Aorta (tissue), 5 donors: ENCODE results near the gene IQSEC1. TPM values are rescaled to one million over a fixed set of nuclear protein-coding genes. Genes with fewer than 3 reads are reported as not detected.
"Not testable (repeated sequence)": the region's sequence is repeated elsewhere in the genome, so short reads cannot be mapped to it uniquely, and the experiment has no call there.

ENCODE experiments used
- ATAC-seq: fragments of 200-7000 bp; cut with Tn5 transposase; one replicate; pipeline ENCODE4 v1.9.1; 2022; ENCODE audit warnings: moderate library complexity; ENCODE audit not compliant: low FRiP score
- DNase-seq, 2 donors: peaks; one replicate each; pipeline ENCODE4 v3.0.0-alpha.2; 2020
- H3K27ac ChIP-seq, 2 donors: one replicate each; pipeline ENCODE4 v1.5.1; 2013; ENCODE audit warnings: low read length in 2 of 2, mild to moderate bottlenecking in 2 of 2, moderate library complexity in 2 of 2, control low read depth in 1 of 2, inconsistent platforms in 1 of 2, low read depth in 1 of 2
- H3K27me3 ChIP-seq, 2 donors: one replicate each; pipeline ENCODE4 v1.6.1; 2013; ENCODE audit warnings: control low read depth in 1 of 2, low read length in 1 of 2, mild to moderate bottlenecking in 1 of 2, moderate library complexity in 1 of 2; ENCODE audit not compliant: insufficient read depth in 2 of 2, control insufficient read depth in 1 of 2
- H3K36me3 ChIP-seq, 2 donors: one replicate each; pipeline ENCODE4 v1.6.1; 2013; ENCODE audit warnings: control low read depth in 1 of 2, low read length in 1 of 2, mild to moderate bottlenecking in 1 of 2; ENCODE audit not compliant: insufficient read depth in 2 of 2, control insufficient read depth in 1 of 2
- H3K4me1 ChIP-seq, 2 donors: one replicate each; pipeline ENCODE4 v1.6.1; 2013; ENCODE audit warnings: low read length in 2 of 2, control low read depth in 1 of 2, mild to moderate bottlenecking in 1 of 2, moderate library complexity in 1 of 2; ENCODE audit not compliant: insufficient read depth in 2 of 2, control insufficient read depth in 1 of 2
- H3K4me3 ChIP-seq, 2 donors: one replicate each; pipeline ENCODE4 v1.5.1; 2013; ENCODE audit warnings: low read length in 2 of 2, control low read depth in 1 of 2, mild to moderate bottlenecking in 1 of 2
- H3K9me3 ChIP-seq: one replicate; pipeline ENCODE4 v1.6.1; 2013; ENCODE audit warnings: mild to moderate bottlenecking, low read length; ENCODE audit not compliant: control insufficient read depth
- WGBS, 2 donors: extraction: QIAGEN DNeasy Blood & Tissue Kit; methylation state at CpG; one replicate each; pipeline ENCODE4 v1.1.7; 2013; 5-methylcytosine and 5-hydroxymethylcytosine counted together
- intact Hi-C, 2 donors: fragments of 100-400 bp; cut with DNase I; formaldehyde crosslinking; loops; one replicate each; pipeline versions ENCODE4 v1.14.2 to v1.15.0; 2022
- polyA plus RNA-seq, 2 donors: library from polyadenylated mRNA; stranded (reverse); fragments of 200-250 nt; gene quantifications; one replicate each; pipeline ENCODE4 v1.2.3, GENCODE V29; 2013
- total RNA-seq, 2 donors: library from RNA; stranded (reverse); fragmentation: NEBNext Ultra II Directional; extraction: Animal tissue kit (Norgen Biotek cat#: 25700); gene quantifications; one replicate each; pipeline ENCODE4 v1.2.1, GENCODE V29; 2021
- donor health status: healthy with polysubstance abuse.
- donor health status: Bipolar disorder and iron deficiency.
- donor health status: DM: no; HTN: no; CAD: no.
- donor health status: DM: no; HTN: no; CAD: no.
- donor health status: DM: yes; HTN: yes; CAD: no.

The IQSEC1 gene
- total and polyA plus RNA-seq, 4 donors: 12.6 to 84.7 (median 49.9) TPM

- Histone ChIP-seq H3K9me3 (no peaks in the 10 kb centered on the region), H3K4me1 (no peaks in the 10 kb centered on the region), H3K27ac (no peak overlapping the region), H3K27me3 (no peaks in the 10 kb centered on the region), H3K4me3 (no peak overlapping the region), H3K36me3 (no peaks in the 10 kb centered on the region)
- intact Hi-C loops: no loop called here
- 83 to 84% methylated on average over 4 of the region's 4 CpGs for WGBS, 2 donors
- DNase-seq (no peak), ATAC-seq (no peak)
Measured at GRCh38 chr3:12854565-12854964, 218.7 kb downstream of the IQSEC1 start.

GRCh38 chr3:12853847-12854246, 219.4 kb downstream of the IQSEC1 start:
- intact Hi-C loops, H3K27me3 ChIP-seq, H3K4me3 ChIP-seq, ATAC-seq, H3K4me1 ChIP-seq, DNase-seq, H3K27ac ChIP-seq, H3K9me3 ChIP-seq, H3K36me3 ChIP-seq: not testable (repeated sequence)
- WGBS, 2 donors: 72 to 75% methylated on average over 2 of the region's 2 CpGs

DNA sequence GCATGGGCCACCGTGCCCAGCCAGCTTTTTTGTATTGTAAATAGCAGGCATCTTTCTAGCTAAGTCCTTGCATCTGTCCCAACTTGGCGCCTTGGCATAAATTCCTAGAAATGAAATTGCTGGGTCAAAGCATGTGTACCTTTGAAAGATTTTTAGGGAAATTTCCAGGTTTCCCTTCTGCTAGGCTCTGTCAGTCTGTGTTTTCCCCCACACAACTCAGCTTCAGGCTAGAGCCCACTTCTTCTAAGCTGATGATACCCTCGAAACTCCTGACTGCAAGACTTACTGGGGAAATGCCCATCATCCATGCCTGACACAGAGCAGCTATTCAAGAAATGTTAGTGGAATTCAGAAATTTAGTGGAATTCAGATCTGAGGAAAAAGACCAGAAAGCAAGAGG, 221.0 kb downstream of the IQSEC1 start:
- Histone ChIP-seq H3K4me3 (no peak overlapping the region), H3K36me3 (no peaks in the 10 kb centered on the region), H3K27ac (no peak overlapping the region), H3K4me1 (no peaks in the 10 kb centered on the region), H3K9me3 (no peaks in the 10 kb centered on the region), H3K27me3 (no peaks in the 10 kb centered on the region)
- no peak for DNase-seq
- intact Hi-C loops: no loop called here
- 74 to 78% methylated on average over 3 of the region's 3 CpGs for WGBS, 2 donors
- no peak for ATAC-seq

Other genes with a start within 250 kb of the IQSEC1 start
- 1,000 to 10,000 TPM; 1,255 to 1,309 TPM for gene RPL32, start 231.9 kb downstream of the IQSEC1 start, total RNA-seq
- gene RPL32, start 231.9 kb downstream of the IQSEC1 start, polyA plus RNA-seq: 1,000 to 10,000 TPM; 2,819 to 3,270 TPM